GM18505 (cell line): ENCODE results near the gene GYPA.
A peak's percentile ranks its signal among the peaks of the same experiment; 100 is the strongest.
"Not testable (repeated sequence)": the region's sequence is repeated elsewhere in the genome, so short reads cannot be mapped to it uniquely, and the experiment has no call there.

Source experiments
- ATAC-seq: cut with Tn5 transposase; IDR thresholded peaks from one replicate; pipeline ENCODE4 v1.9.1; 2021; ENCODE audit not compliant: unreplicated experiment
- POLR2A ChIP-seq: IDR thresholded peaks from 4 replicates; pipeline ENCODE4 v1.6.1; 2011; ENCODE audit warnings: borderline replicate concordance; ENCODE audit not compliant: insufficient read depth, insufficient read length; ENCODE audit errors: extremely low read depth

The GYPA gene

DNA sequence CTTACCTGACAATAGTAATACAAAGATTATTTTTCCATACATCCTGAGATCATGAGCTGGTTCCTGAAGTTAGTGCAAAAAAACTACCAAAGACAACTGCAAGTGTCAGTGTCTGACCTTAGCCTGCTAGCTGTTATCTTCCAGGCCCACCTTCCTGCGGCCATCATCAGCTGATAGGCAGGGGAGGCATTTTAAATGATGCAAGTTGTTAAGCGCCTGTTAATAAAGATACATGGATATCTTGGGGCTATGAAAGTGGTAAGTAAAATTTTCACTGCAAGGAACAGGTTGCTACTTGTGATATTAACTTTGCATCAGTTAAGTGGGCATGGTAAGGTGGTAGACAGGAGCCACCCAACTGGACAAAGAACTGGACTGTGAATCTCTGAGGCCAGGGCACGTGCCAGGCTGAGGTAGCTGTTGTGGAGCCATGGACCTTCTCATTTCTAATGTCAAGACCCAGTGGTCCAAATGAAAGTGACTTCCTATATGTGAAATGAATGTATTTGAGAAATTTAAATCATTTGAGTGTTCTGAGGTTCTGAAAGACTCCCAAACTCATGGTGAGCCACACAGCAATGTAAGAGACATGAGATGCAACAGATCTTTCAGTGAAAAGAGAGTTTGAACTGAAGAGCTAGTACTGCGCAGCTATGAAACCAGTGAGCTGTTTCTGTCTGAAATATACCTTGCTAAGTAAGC lies at the start of gene GYPA:
Gene GYPA (minus strand): TSS at position 125 of the 702 bp plus-strand sequence. CDS start 83 bp downstream, at position 42.
- not testable (repeated sequence) for ATAC-seq

DNA sequence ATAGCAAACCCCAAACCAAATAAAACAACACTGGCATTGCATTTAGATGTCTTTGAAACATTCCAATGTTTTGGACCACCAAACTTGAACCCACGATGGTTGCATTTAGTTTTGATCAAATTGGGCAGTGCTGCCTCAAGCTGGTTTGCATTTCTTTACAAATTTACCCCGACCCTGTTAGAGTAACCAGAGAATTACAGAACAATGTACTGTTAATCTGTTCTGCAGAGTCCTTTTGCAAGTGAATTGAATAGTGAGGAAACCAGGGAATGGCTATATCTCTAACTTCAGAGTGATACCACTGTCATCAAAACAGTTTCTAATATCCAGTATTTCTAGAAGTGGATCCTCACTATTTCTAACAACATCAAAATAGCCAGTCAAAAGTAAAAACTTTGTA lies 49.5 kb upstream of the GYPA start:
- ATAC-seq: no peak

DNA sequence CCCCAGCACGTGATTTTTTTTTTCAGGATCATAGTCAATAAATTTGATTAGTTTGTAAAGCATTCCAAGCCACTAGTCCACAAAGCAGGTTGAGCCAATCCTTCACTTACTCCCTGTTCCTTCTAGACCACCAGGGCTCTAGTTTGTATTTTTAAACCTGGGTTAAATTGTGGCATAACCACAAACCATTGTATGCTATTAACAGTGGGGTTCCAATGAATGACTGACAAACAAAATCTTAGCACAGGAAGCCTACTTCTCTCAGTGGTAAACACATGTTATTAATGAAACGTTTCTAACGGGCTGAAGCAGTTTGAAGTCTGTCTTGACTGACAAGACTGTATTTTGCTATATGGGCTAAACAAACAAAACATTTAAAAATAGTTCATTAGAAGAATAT lies 48.6 kb upstream of the GYPA start:
- no peak for TF ChIP-seq POLR2A
- no peak for ATAC-seq

More for the DNA sequence above, 49.5 kb upstream of the GYPA start:
- TF ChIP-seq POLR2A: no peak

DNA sequence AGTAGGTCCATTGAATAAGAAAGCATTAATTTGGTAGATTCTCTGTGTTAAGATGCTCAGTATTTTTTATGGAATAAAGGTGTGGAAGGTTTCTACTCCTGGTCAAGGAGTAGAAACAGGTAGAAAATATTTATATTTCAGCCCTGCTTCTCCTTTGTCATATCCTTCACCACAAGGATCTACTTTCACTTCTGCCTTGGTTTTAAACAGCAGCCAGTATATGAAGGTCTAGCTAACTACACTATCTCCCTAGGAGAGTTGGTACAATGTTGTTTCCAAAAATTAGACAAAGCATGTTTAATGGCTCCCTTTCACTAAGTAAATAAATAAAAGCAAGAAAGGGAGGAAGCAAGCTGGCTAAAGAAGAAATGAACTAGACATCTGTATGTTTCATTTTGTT lies 44.6 kb upstream of the GYPA start:
- peak; percentile 52 for ATAC-seq
- no peak for TF ChIP-seq POLR2A

GRCh38 chr4:144183165-144183564 lies 42.6 kb upstream of the GYPA start:
- ATAC-seq: no peak
- no peak for TF ChIP-seq POLR2A

GRCh38 chr4:144181391-144181790 lies 40.9 kb upstream of the GYPA start:
- peak; percentile 48 for ATAC-seq
- TF ChIP-seq POLR2A: no peak

DNA sequence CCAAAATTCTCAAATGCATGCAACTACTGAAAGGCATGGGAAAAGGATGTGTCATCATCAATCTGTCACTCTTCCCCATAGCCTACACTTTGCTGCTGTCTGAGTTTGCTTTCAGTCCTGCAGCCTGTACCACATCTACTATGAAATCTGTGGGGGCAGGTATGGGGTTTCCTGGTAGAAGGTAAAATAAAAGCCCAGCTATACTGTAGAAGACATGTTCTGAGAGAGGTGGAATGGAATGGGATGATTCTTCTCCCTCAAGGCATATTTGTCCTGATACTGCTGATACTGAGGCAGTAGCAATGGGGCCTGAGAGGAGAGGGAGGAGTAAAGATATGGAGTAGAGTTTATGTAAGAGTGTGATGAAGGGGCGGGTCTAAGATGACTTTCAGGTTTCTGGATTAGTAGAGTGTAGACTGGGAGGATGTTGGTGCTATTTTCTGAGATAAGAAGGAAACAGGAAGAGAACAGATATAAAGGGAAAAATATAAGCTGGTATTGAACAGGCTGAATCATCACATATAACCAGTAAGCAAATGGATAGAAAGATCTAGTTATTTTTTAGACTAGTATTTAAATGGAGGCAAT lies 38.7 kb upstream of the GYPA start:
- no peak for TF ChIP-seq POLR2A
- ATAC-seq: no peak

GRCh38 chr4:144178414-144178813 lies 37.9 kb upstream of the GYPA start:
- TF ChIP-seq POLR2A: no peak
- ATAC-seq: no peak

GRCh38 chr4:144176476-144176875 lies 36.0 kb upstream of the GYPA start:
- ATAC-seq: no peak
- TF ChIP-seq POLR2A: no peak

DNA sequence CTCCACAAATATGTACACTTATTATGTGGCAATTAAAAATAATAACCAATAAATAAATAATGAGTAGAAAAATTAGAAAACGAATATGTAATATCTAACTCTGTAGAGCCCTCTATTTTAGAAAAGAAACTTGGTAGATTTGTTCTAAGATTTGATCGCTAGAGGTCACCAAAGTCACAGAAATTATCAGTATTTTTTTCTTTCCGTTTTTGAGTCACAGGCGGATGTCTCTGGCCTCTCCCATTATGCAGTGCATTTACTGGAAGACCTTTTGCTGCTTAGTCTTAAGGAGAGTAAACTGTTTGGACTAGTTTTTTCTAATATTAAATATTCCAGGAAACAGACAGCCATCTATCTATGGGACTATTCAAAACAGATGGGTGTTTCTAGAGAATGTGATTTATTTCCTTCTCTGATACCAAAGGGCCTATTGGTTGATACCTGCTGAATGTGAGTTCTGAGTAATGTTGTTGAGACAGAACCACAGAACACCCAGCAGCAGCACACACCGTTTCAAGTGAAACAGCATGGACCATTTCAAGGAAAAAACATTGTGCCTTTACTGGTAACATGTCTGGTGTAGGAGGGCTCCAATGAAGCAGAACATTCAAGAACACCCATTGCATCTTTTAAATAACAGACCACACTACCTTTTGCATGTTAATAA lies 34.0 kb upstream of the GYPA start:
- TF ChIP-seq POLR2A: no peak

GRCh38 chr4:144171697-144172096 lies 31.2 kb upstream of the GYPA start:
- TF ChIP-seq POLR2A: no peak
- ATAC-seq: peak; percentile 49

More for the DNA sequence above, 34.0 kb upstream of the GYPA start:
- peak; percentile 70 for ATAC-seq

DNA sequence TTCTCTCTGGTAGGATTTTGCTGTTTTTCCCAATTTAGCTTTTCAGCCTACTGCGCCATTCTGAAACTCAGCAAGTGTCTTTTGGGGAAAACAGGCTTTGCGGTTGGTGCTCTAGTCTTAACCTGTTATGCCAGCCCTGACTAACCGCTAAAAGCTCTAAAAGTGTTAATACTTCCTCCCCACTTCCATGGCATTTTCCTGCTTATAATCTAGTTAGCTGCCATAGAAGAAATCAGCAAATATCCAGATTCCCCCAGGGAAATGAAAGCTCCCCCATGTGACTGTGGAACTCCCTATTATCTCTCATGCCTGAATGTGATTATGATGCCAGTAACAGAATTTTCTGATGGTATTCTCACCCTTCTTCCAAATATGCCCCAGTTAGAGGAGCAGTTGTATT lies 28.7 kb upstream of the GYPA start:
- no peak for TF ChIP-seq POLR2A
- ATAC-seq: no peak

GRCh38 chr4:144154044-144154443 lies 13.5 kb upstream of the GYPA start:
- ATAC-seq: no peak
- TF ChIP-seq POLR2A: no peak

GRCh38 chr4:144142690-144143326 lies 2.3 kb upstream of the GYPA start:
- ATAC-seq: peak; percentile 69

- no peak for ATAC-seq
- no peak for TF ChIP-seq POLR2A
These were observed 975 bp upstream of the GYPA start for GRCh38 chr4:144141493-144141892.

DNA sequence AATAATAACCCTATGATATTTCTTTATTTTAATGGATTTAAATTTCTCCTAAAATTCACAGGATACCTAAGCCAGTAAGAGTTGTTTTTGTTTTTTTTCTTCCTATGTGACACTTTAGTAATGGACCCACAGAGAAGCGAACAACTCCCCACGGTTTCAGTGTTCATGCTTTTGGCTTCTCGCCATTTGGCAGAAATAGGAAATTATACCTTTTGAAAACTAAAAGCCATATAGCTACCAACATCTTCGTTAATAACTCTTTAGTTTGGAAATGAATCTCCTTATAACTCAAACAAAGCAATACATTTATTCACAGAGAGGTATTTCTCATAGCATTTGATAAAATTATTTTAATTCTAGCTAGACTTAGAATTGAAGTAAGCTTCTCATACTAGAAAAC lies 527 bp downstream of the GYPA start:
- not testable (repeated sequence) for ATAC-seq

- ATAC-seq: not testable (repeated sequence)
These were observed 971 bp downstream of the GYPA start for GRCh38 chr4:144139547-144139946.

DNA sequence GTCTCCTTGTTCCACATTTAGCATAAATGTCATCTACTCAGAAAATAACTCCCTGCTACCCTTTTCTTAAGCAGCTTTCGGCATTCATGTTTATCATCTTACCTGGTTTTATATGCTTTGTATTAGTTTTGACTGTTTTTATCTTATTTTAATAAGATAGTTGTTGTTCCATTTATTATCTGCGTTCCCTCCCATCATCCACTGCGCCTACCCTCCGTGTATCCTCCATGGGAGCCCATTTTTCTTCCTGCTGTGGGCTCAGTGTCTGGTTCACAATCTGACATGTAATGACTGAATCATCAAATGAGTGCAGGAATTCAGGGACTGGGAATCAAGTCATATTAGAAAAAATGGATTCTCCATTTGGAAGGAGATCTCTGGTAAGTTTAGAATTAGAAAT lies 2.3 kb downstream of the GYPA start:
- not testable (repeated sequence) for ATAC-seq

DNA sequence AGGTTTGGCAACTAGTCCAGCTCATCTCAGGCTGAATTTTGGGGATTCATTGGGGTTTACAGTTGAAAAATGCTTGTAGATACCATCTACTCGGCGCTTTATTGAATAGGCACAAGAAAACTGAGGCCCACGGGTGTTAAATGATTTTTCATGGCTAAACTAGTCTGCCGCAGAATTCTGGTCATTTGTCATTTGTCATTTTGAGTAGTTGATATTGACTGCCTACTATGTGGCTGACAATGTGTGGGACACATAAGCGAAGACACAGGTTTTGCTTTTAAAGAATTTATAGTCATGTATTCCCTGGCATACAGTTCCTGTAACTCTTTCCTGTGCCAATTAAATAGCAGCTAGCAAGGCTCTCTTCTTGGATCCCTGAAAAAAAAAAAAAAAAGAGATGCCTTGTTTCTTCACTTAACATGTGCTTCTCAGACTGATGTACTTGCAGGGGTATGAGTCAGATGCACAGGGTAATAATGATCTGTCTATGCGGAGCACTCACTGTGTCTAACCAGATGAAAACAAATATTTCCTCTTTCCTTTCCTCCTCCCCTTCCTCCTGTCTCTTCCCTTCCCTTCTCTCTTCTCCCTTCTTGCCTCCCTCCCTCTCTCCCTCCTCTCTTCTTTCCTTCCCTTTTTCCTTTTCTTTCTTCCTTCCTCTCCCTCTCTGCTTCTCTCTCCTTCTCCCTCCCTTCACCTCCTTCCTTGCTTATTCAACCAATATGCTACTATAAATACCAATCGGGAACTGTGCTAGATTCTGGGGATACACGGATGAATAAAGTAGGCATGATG lies 3.2 kb downstream of the GYPA start:
- not testable (repeated sequence) for ATAC-seq

DNA sequence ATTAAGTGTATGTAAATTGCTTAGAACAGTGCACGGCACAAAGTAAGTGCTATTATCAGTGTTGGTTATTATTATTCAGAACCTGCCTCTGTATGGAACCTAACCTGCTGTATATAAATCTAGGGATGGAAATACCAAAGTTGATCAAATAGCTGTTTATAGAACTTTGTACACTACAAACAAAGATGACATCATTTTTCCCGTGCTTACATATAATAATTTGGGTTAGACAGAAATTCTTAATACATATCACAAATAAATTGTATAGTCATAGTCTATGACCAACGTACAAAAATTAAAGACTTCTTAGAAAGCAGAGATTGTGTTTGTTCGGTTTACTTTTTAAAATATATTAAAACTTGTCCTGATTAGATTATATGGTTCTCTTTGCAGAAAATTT lies 4.3 kb downstream of the GYPA start:
- not testable (repeated sequence) for ATAC-seq
